GM18517 (cell line): ENCODE data around the gene ANKRD10.

Experiments used
- ATAC-seq: cut with Tn5 transposase; IDR thresholded peaks from one replicate; pipeline ENCODE4 v1.9.1; 2021; ENCODE audit warnings: mild to moderate bottlenecking, moderate library complexity; ENCODE audit not compliant: unreplicated experiment

The ANKRD10 gene

DNA sequence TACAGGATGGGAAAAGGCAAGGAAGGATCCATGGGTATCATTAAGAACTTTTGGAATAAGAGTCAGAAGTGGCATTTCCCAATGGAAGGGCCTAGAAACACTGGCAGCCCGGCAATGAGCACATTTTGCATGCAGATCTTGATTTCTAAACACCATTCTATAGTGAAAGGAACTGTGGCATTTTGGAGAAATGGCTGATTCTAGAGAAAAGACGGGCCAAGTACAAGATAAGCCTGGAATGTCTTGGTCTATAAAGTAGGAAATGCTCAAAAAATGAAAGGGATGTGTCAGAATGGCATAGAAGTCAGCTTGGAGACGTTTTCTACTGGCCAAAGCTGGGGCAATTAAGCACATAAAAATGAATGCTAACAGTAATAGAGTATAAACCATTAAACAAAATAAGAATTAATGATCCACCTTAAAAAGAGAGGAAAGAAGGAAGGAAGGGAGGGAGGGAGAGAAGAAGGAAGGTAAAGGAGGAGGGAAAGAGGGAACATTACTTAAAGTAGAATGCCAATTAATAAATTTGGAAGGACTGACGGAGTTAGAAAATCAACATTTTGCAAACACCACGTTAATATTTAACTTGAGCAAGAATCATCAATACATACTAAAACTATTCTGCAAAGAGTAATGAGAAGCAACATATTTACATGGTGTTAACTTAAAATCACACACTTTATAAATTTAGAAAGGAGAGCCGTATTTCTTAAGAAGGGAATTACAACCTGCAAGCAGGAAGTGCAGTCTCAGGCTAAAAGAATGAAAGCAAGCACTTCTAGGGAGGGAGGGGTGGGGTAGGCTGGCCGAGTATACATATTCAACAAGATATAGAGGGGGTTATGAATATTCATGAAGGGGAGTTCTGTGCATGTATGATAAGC is 78.9 kb downstream of the ANKRD10 start:
- no peak for ATAC-seq

DNA sequence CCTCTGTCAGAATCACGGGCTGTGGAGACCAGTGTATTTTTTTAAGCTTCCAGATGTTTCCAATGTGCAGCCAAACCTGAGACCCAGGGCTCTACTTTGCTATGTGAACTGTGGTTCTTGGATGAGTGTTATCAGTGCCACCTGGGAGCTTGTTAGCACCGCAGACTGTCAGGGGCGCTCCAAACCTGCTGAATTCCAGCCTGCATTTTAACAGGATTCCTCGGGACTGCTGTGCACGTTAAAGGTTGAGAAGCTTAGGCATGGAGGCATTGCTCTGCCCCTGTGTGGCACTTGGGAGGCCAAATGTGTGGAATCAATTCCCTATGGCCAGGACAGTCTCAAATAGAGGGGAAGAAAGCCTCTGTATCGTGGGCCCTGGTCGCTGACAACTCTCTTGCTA is 80.3 kb downstream of the ANKRD10 start:
- no peak for ATAC-seq

DNA sequence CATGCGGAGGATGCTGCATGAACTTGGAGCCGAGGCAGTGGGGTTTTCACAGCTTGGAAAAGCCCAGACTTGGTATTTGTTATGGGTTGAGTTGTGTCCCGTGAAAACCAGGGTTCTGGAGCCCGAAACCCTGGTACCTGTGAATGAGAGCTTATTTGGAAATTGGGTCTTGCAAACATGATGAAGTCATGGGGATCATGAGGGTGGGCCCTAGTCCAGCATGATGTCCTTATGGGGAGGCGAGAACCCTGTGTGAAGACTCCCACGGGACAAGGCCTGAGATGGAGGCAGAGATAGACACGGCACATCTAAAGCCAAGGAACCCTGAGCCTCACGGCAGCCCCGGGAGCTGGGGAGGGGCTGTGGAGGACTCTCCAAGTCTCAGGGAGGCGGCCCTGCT is 82.3 kb downstream of the ANKRD10 start:
- ATAC-seq = no peak

DNA sequence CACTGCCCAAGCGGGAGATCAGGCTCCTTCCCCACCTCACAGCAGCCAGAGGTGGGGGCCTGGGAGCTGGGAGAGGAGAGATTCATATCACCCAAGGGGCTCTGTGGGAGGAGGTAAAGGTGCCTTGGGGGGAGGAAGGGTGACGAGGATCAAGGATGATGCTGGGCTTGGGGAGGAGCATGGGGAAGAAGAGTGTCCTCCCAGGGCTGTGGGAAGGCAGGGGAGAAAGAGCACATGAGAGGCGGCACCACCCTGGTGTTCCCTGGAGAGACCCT is 82.7 kb downstream of the ANKRD10 start:
- ATAC-seq = no peak

DNA sequence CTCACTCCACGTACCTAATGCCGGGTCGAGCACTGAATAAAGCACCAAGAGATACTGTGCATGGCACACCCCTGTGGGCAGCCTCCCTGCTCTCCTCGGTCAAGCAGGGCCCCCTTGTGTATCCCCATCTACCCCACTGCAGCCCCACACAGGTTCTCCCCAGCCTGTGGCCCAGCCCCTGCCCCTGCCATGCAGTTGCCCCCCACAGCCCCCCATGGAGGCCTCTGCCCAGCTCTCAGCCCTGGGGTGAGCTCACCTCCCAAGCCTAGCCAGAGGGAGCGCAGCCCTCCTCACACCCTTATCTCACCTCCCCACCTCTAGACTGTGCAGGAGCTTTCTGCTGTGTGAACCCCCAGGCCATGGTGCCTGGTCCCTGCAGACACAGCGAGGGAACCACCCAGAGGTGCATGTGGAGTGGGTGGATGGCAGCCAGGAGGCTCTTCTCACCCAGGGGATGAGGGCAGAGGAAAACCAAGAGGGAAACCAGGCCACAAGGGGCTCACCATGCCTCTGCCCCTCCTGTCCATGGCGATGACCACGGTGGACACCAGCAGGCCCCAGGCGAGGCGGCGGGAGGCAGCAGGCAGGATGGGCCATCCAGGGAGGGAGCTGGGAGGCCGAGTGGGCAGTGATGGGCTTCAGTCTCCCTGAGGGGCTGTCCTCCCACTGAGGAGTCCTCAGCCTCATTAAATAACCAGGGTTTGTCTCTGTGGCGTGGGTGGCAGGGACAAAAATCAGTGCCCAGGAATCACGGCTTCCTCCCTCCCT is 83.2 kb downstream of the ANKRD10 start:
- ATAC-seq = no peak

DNA sequence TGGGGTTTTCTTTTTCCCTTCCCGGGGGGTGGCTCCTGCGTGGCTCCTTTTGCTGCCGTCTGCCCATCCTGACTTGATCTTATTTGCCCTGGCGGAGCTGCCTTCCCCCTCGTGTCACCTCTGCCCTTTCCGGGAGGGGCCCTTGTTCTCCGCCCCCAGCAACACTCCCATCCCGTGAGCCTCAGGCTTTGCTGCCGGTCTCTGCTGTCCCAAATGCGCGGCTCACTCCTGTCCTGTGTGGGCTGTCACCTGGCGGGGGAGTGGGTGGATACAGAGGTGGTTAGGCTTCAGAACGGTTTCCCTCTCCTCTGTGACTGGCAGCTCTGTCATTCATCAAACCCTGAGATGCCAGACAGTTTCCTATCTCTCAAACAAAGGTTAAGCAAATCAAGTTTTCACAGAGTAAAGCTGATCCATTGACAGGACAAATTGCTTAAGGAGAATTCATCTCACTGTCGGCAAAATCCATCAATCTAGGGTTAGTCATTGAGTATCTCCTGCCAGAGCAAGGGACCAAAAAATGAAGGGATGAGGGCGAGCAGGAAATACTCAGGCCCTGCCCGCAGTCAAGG is 84.0 kb downstream of the ANKRD10 start:
- no peak for ATAC-seq

DNA sequence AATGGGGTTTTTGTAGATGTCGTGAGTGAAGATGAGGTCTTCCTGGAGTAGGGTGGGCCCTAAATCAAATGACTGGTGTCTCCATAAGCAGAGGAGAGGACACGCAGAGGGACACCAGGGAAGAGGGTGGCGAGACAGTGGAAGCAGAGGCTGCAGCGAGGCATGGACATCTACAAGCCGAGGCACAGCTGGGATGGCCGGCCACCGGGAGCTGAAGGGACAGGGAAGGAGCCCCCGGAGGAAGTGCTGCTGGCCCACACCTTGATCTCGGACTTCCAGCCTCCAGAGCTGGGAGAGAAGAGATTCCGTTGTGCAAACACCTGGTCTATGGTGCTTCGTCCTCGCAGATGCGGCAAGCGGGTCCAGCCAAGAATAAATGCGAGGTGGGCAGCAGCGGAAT is 84.5 kb downstream of the ANKRD10 start:
- no peak for ATAC-seq

DNA sequence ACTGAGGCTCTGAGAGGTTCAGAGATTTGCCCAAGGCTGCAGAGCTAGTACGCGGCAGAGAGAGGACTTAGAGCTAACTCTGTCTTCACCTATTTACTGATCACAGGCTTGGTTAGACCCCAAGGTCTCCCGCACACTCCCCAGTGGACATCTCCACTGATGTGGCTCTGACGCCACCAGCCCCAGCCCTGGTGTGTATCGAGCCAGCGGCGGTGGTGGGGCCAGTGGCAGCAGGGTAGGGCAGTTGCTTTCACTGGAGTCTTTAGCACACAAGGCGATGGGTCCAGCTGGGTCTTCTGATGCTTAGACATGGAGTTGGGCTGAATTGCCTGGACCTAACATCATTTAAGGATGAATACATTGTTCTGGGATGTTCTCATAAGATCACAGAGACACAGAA is 85.4 kb downstream of the ANKRD10 start:
- no peak for ATAC-seq

DNA sequence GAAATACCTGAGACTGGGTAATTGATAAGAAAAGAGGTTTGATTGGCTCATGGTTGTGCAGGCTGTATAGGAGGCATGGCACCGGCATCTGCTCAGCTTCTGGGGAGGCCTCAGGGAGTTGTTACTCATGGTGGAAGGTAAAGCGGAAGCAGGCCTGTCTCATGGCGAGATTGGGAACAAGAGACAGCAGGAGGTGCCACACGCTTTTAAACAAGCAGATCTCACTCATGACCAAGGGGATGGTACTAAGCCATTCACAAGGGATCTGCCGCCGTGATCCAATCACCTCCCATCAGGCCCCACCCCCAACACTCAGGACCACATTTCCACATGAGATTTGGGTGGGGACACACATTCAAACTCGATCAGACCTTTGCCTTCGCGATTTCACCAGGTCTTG is 86.2 kb downstream of the ANKRD10 start:
- ATAC-seq = no peak
